ACHN (cell line): ENCODE results near the gene IL18RAP.

Source experiments
- DNase-seq: peaks from one replicate; pipeline ENCODE4 v3.0.0-alpha.2; 2015
- in situ Hi-C: cut with HindIII; loops from 2 replicates; pipeline ENCODE4 v1.10.0; 2017; ENCODE audit warnings: low sequenced_read_pairs, low pct_ligation_motif_present, low pct_unique_long_range_greater_than_20kb

IL18RAP gene

DNA sequence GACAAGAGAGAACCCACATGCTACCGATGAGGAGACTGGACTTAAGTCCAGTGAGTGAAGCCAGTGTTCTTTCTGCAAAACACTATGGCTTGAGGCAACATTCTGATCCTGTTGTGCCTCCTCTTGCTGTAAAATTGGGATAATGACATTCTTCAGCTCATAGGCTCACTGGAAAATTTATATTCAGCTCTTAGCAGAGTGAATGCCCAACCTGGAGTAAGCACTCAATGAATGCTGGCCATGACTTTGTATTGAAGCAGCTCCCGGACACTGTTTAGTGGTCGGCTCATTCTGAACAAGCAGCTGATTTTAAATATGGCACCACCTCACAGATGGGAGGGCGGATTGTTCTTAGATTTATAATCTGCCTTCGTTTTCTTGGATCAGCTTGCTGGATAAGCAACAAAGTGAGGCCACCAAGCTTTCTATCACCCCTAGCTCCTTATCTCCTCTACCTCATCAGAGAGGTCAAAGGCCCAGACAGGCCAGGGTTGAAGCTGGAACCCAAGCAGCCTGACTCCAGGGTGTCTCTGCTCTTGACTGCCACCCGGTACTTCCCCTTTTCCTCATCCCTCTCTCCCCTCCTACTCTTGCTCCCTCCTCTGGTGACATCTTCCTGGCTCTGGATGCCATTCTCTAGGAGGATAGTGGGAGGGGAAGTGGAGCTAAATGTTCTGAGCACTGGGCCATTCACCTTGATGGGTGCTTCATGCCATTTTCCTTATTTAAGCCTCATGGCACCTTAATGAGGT, 61.5 kb downstream of the IL18RAP start:
- no peak for DNase-seq
- in situ Hi-C loops, result no loop called here

DNA sequence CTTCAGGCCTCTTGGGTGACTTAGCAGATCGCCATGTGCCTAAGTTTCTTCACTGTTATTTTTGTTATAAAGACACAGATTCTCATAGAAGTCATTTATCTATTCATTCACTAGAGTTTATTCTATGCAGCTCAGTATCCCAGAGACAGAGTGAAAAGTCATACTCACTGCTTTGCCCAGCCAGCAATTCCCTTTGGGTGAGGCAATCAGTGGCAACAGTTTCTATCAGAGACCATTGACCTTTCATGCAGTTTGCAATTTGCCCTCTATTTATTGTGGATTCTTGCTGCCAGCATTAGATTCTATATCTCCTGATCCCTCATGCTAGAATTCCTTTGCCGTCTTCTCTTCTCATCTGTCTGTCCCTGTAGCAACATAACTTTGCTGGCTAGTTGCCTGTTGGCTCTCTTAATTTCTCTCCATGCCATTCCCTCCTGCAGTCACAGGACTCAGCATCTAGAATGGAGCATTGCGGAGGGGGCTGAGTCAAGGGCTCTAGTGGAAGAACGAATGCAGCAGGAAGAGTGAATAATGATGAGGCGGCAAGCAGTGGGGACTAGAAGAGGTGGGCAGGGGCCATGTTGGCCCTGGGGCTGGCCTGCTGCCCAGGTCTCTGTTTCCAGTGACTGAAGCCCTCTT, 62.3 kb downstream of the IL18RAP start:
- no peak for DNase-seq
- in situ Hi-C loops, result no loop called here

- in situ Hi-C loops, result no loop called here
Observed at GRCh38 chr2:102486941-102487702, 64.2 kb downstream of the IL18RAP start.

DNA sequence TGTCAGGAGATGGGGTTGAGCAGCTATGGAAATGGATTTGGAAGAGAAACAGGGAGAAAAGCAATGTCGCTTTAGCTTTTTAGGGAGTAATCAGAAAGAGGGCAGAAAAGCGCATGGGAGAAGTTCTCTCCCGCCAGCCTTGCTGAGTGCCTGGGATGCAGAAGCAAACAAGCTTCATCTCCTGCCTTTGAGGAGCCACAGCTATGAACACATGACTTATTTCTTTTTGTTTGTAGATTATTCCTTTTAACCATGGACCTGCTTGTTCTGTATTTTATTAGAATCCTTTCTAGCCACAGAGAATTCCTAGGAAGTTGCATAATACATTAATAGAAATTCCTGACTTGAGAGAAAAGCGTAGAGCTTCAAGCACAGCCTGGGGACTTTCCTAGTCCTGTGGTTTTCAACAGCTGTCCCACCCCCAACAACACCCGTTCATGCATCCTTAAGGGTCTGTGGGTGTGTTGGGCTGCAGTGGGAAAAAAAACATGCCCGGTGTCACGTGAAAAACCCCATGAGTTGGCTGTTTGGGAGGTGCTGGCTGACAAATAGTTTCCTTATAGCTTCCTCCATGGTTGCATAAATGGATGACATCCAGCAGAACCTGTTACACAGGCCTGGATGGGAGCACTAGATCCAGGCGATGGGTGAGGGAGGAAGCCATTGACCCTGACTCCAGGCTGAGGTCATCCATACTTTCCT, 65.0 kb downstream of the IL18RAP start:
- in situ Hi-C loops, result no loop called here
- no peak for DNase-seq

More at GRCh38 chr2:102486941-102487702, 64.2 kb downstream of the IL18RAP start:
- no peak for DNase-seq

DNA sequence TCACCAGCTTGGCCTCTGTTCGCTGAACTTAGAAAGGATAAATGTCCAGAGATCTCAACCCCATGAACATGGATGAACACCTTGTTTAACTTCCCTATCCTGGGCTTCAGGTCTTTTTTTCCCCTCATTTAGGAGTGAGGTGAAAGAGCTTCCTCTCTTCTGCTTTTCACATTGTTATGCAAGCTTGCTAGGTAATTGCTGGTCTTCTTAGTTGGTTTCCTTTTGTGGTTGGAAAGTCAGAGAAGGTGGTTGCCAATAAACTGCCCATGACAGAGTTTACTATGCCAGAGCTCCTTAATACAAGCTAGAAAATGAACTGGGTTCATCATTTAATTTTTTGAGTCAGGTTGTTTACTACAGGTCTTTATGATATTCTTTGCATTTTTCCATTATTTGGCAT, 66.7 kb downstream of the IL18RAP start:
- DNase-seq, result no peak
- in situ Hi-C loops, result no loop called here

GRCh38 chr2:102492006-102492405, 69.0 kb downstream of the IL18RAP start:
- no peak for DNase-seq
- in situ Hi-C loops, result no loop called here

DNA sequence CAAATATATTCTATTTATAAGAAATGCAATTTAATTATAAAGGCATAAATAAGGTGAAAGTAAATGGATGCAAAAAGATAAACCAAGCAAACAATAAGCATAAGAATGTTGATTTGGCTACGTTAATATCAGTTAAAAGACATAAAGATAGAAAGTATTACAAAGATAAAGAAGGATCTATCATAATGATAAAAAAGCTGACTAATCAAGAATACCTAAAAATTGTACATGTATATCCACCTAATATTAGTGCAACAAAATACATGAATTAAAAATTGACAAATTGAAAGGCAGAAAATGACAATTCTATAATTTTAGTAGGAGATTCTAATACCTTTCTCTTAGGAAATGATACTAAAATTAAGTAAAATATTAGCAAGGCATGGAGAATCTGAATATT, 71.6 kb downstream of the IL18RAP start:
- in situ Hi-C loops, result no loop called here
- no peak for DNase-seq

DNA sequence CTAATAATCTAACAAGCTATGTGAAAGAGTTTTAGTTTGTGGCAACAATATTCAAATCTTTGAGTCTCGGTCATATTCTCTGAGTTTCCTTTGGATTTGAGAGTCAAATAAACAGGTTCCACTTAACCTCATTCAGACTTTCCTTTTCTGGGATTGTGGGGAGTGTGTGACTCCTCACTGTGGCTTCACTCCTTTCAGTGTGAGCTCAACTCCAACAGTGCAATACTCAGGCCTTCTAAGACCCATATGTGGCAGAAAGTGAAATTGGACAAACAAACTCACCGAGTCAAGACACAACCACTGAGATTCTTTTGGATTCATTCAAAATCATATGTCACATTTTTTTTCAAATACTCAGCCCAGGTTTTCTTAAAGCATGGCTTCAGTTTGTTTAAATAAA, 75.5 kb downstream of the IL18RAP start:
- in situ Hi-C loops, result no loop called here
- no peak for DNase-seq

DNA sequence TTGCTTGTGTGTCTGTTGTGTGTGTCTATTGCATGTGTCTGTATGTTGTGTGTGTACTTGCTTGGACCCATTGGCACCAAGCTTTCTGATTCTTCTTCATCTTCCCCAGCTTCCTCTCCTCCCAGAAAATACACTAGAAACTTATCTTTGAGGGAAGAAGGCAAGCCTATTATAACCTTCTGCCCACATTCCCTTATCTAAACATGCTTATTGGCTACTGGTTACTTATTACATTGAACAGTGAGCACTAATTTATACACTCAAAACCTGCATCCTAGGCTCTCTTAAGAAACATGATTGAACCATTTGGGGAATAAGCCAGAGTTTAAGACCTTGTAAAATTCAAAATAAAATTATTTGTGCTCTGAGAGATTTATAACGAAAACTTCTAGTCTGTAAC, 76.6 kb downstream of the IL18RAP start:
- in situ Hi-C loops, result no loop called here
- DNase-seq, result no peak
